ENCODE measurements around the gene CEP85. TPM values are rescaled to one million over a fixed set of nuclear protein-coding genes. Genes with fewer than 3 reads are reported as not detected.
A peak's percentile ranks its signal among the peaks of the same experiment; 100 is the strongest.

The CEP85 gene
- 10 to 100 TPM; 35.5 to 37.7 TPM for total RNA-seq

GRCh38 chr1:26233903-26234643 lies at the start of gene CEP85:
Gene CEP85 (plus strand): TSS chr1:26234200. CDS start chr1:26239784, 5,584 bp downstream.
- Mint-ChIP-seq H3K27me3 (no peaks in the 10 kb centered on the region), H3K27ac (peak within 1 kb of the TSS; percentile 87), H3K9me3 (no peaks in the 10 kb centered on the region), H3K4me3 (peak within 1 kb of the TSS; percentile 96), H3K36me3 (ENCODE audit: low read depth) (peaks cover 22% of the 10 kb centered on the region), H3K4me1 (peaks cover 40% of the 10 kb centered on the region)
- DNase-seq: peak; percentile 99
- CTCF ChIA-PET: interaction anchor here (0.6 to 6.0 kb wide), 83 partner anchors 8 to 565 kb away, joined by 3 to 114 read pairs (median 6); partner anchors contain the start of genes C1orf232, CATSPER4, CD52 and CNKSR1
- POLR2A ChIA-PET: interaction anchor here (0.9 to 3.9 kb wide), 39 partner anchors 14 to 463 kb away, joined by 3 to 46 read pairs (median 5); partner anchors contain the start of genes C1orf232, CNKSR1, DHDDS and HMGN2

- CTCF ChIA-PET: interaction anchor here (0.6 to 1.6 kb wide), 3 partner anchors 9 to 87 kb away, joined by 3 to 6 read pairs (median 4); partner anchors contain the start of gene ZNF593
- H3K36me3 Mint-ChIP-seq (ENCODE audit: low read depth): no peaks in the 10 kb centered on the region
- POLR2A ChIA-PET: interaction anchor here (1.5 kb wide), 1 partner anchor 49 kb away, joined by 5 read pairs; the partner anchor contains the start of gene CEP85
- H3K4me3 Mint-ChIP-seq: no peak overlapping the region
- H3K9me3 Mint-ChIP-seq: no peaks in the 10 kb centered on the region
- H3K4me1 Mint-ChIP-seq: no peaks in the 10 kb centered on the region
- no peaks in the 10 kb centered on the region for H3K27me3 Mint-ChIP-seq
- no peak for DNase-seq
- no peak overlapping the region for H3K27ac Mint-ChIP-seq
Measured at GRCh38 chr1:26184883-26185282, 49.1 kb upstream of the CEP85 start.

GRCh38 chr1:26187882-26188281 lies 46.1 kb upstream of the CEP85 start:
- POLR2A ChIA-PET: interaction anchor here (1.0 to 2.5 kb wide), 2 partner anchors 15 to 46 kb away, joined by 4 to 11 read pairs; partner anchors contain the start of gene CEP85
- Mint-ChIP-seq H3K9me3 (no peaks in the 10 kb centered on the region), H3K4me3 (no peak overlapping the region), H3K36me3 (ENCODE audit: low read depth) (no peaks in the 10 kb centered on the region), H3K4me1 (peaks cover 12% of the 10 kb centered on the region), H3K27me3 (peaks cover 2% of the 10 kb centered on the region), H3K27ac (no peak overlapping the region)
- no peak for DNase-seq
- CTCF ChIA-PET: interaction anchor here (0.7 to 1.9 kb wide), 2 partner anchors 18 to 31 kb away, joined by 3 to 5 read pairs; partner anchors contain the start of gene ZNF593

GRCh38 chr1:26188477-26188876 lies 45.5 kb upstream of the CEP85 start:
- Mint-ChIP-seq H3K27me3 (peaks cover 2% of the 10 kb centered on the region), H3K27ac (no peak overlapping the region), H3K36me3 (ENCODE audit: low read depth) (no peaks in the 10 kb centered on the region), H3K4me3 (no peak overlapping the region), H3K9me3 (no peaks in the 10 kb centered on the region), H3K4me1 (peaks cover 16% of the 10 kb centered on the region)
- no peak for DNase-seq
- CTCF ChIA-PET: interaction anchor here (1.9 to 2.9 kb wide), 2 partner anchors 19 to 45 kb away, joined by 5 to 22 read pairs; partner anchors contain the start of genes CEP85 and ZNF593
- POLR2A ChIA-PET: interaction anchor here (1.0 to 2.5 kb wide), 2 partner anchors 14 to 46 kb away, joined by 4 to 11 read pairs; partner anchors contain the start of gene CEP85

- Mint-ChIP-seq H3K9me3 (no peaks in the 10 kb centered on the region), H3K36me3 (ENCODE audit: low read depth) (no peaks in the 10 kb centered on the region), H3K27me3 (peaks cover 7% of the 10 kb centered on the region), H3K4me1 (peaks cover 21% of the 10 kb centered on the region), H3K4me3 (no peak overlapping the region), H3K27ac (no peak overlapping the region)
- ChIA-PET POLR2A (interaction anchor here (1.5 to 2.5 kb wide), 2 partner anchors 45 to 173 kb away, joined by 3 to 11 read pairs; partner anchors contain the start of gene CEP85), CTCF (interaction anchor here (0.7 to 2.9 kb wide), 5 partner anchors 11 to 44 kb away, joined by 3 to 22 read pairs (median 5); partner anchors contain the start of genes CEP85 and ZNF593)
- DNase-seq: no peak
Measured at GRCh38 chr1:26189331-26189730, 44.7 kb upstream of the CEP85 start.

- ChIA-PET CTCF (interaction anchor here (0.7 to 2.9 kb wide), 4 partner anchors 11 to 44 kb away, joined by 3 to 22 read pairs (median 4); partner anchors contain the start of genes CEP85 and ZNF593), POLR2A (interaction anchor here (1.5 to 2.5 kb wide), 2 partner anchors 45 to 172 kb away, joined by 3 to 11 read pairs; partner anchors contain the start of gene CEP85)
- Mint-ChIP-seq H3K27me3 (peaks cover 7% of the 10 kb centered on the region), H3K9me3 (no peaks in the 10 kb centered on the region), H3K4me1 (peaks cover 21% of the 10 kb centered on the region), H3K4me3 (no peak overlapping the region), H3K27ac (no peak overlapping the region), H3K36me3 (ENCODE audit: low read depth) (no peaks in the 10 kb centered on the region)
- DNase-seq: no peak
Measured at GRCh38 chr1:26189751-26190275, 44.2 kb upstream of the CEP85 start.

GRCh38 chr1:26190373-26190987 lies 43.5 kb upstream of the CEP85 start, which contains the start of gene CATSPER4:
Gene CATSPER4 (plus strand): TSS chr1:26190602. CDS start chr1:26190628, 26 bp downstream.
- no peaks in the 10 kb centered on the region for H3K9me3 Mint-ChIP-seq
- no peak for DNase-seq
- no peak within 1 kb of the TSS for H3K27ac Mint-ChIP-seq
- no peaks in the 10 kb centered on the region for H3K36me3 Mint-ChIP-seq (ENCODE audit: low read depth)
- H3K4me1 Mint-ChIP-seq: peaks cover 21% of the 10 kb centered on the region
- POLR2A ChIA-PET: interaction anchor here (1.5 to 2.5 kb wide), 2 partner anchors 44 to 172 kb away, joined by 3 to 11 read pairs; partner anchors contain the start of gene CEP85
- H3K27me3 Mint-ChIP-seq: peaks cover 9% of the 10 kb centered on the region
- CTCF ChIA-PET: interaction anchor here (1.7 to 2.9 kb wide), 2 partner anchors 20 to 43 kb away, joined by 3 to 22 read pairs; partner anchors contain the start of gene CEP85
- no peak within 1 kb of the TSS for H3K4me3 Mint-ChIP-seq

GRCh38 chr1:26191739-26192138 lies 42.3 kb upstream of the CEP85 start:
- peak; percentile 34 for DNase-seq
- CTCF ChIA-PET: interaction anchor here (0.7 to 1.4 kb wide), 3 partner anchors 22 to 135 kb away, joined by 3 to 5 read pairs (median 3); partner anchors contain the start of genes CEP85 and ZNF593
- Mint-ChIP-seq H3K36me3 (ENCODE audit: low read depth) (no peaks in the 10 kb centered on the region), H3K27me3 (peaks cover 14% of the 10 kb centered on the region), H3K9me3 (no peaks in the 10 kb centered on the region), H3K4me1 (peaks cover 21% of the 10 kb centered on the region), H3K27ac (no peak overlapping the region), H3K4me3 (no peak overlapping the region)
- POLR2A ChIA-PET: interaction anchor here (1.3 kb wide), 1 partner anchor 17 kb away, joined by 3 read pairs; no protein-coding TSS in a partner anchor

GRCh38 chr1:26195805-26196204 lies 38.2 kb upstream of the CEP85 start:
- Mint-ChIP-seq H3K9me3 (no peaks in the 10 kb centered on the region), H3K4me1 (peaks cover 32% of the 10 kb centered on the region), H3K4me3 (no peak overlapping the region), H3K36me3 (ENCODE audit: low read depth) (no peaks in the 10 kb centered on the region), H3K27me3 (peaks cover 14% of the 10 kb centered on the region), H3K27ac (no peak overlapping the region)
- DNase-seq: no peak
- POLR2A ChIA-PET: no interaction called here
- CTCF ChIA-PET: interaction anchor here (0.7 to 1.4 kb wide), 3 partner anchors 26 to 222 kb away, joined by 3 to 5 read pairs (median 5); partner anchors contain the start of genes CEP85 and ZNF593

- CTCF ChIA-PET: interaction anchor here (0.6 to 1.1 kb wide), 2 partner anchors 26 to 37 kb away, joined by 3 to 5 read pairs; partner anchors contain the start of genes CEP85 and ZNF593OS
- peaks cover 36% of the 10 kb centered on the region for H3K4me1 Mint-ChIP-seq
Measured at GRCh38 chr1:26197301-26197700, 36.7 kb upstream of the CEP85 start.

GRCh38 chr1:26197813-26198212 lies 36.2 kb upstream of the CEP85 start:
- Mint-ChIP-seq H3K4me3 (no peak overlapping the region), H3K27me3 (peaks cover 12% of the 10 kb centered on the region), H3K9me3 (no peaks in the 10 kb centered on the region), H3K4me1 (peaks cover 41% of the 10 kb centered on the region), H3K27ac (no peak overlapping the region), H3K36me3 (ENCODE audit: low read depth) (no peaks in the 10 kb centered on the region)
- POLR2A ChIA-PET: no interaction called here
- CTCF ChIA-PET: interaction anchor here (0.6 to 1.1 kb wide), 2 partner anchors 26 to 36 kb away, joined by 3 to 5 read pairs; partner anchors contain the start of genes CEP85 and ZNF593OS
- no peak for DNase-seq

More at GRCh38 chr1:26197301-26197700, 36.7 kb upstream of the CEP85 start:
- Mint-ChIP-seq H3K36me3 (ENCODE audit: low read depth) (no peaks in the 10 kb centered on the region), H3K27ac (no peak overlapping the region), H3K27me3 (peaks cover 12% of the 10 kb centered on the region), H3K9me3 (no peaks in the 10 kb centered on the region), H3K4me3 (no peak overlapping the region)
- POLR2A ChIA-PET: no interaction called here
- no peak for DNase-seq

- H3K36me3 Mint-ChIP-seq (ENCODE audit: low read depth): no peaks in the 10 kb centered on the region
- CTCF ChIA-PET: interaction anchor here (1.1 to 1.4 kb wide), 2 partner anchors 31 to 34 kb away, joined by 3 to 6 read pairs; partner anchors contain the start of genes CEP85 and ZNF593
- H3K9me3 Mint-ChIP-seq: no peaks in the 10 kb centered on the region
- peak overlapping the region; percentile 62 for H3K27ac Mint-ChIP-seq
- H3K27me3 Mint-ChIP-seq: peaks cover 5% of the 10 kb centered on the region
- peaks cover 41% of the 10 kb centered on the region for H3K4me1 Mint-ChIP-seq
- POLR2A ChIA-PET: interaction anchor here (0.7 to 3.8 kb wide), 3 partner anchors 14 to 78 kb away, joined by 3 to 44 read pairs (median 5); partner anchors contain the start of gene CEP85
- H3K4me3 Mint-ChIP-seq: no peak overlapping the region
- DNase-seq: no peak
Measured at GRCh38 chr1:26200413-26200812, 33.6 kb upstream of the CEP85 start.
